H1 (cell line): ENCODE measurements around the gene GPHA2. TPM values are rescaled to one million over a fixed set of nuclear protein-coding genes. Genes with fewer than 3 reads are reported as not detected.

Experiments
- CREB1 ChIP-seq: IDR thresholded peaks from 2 replicates; pipeline ENCODE4 v1.6.1; 2012; ENCODE audit warnings: inconsistent platforms
- EP300 ChIP-seq, 2 experiments: IDR thresholded peaks; 1 replicate in 1 of 2; 2 replicates in 1 of 2; pipeline ENCODE4 v1.6.1; 2011 to 2012; ENCODE audit warnings: low read depth in 2 of 2, low read length in 2 of 2, mild to moderate bottlenecking in 2 of 2, borderline replicate concordance in 1 of 2, inconsistent platforms in 1 of 2, moderate library complexity in 1 of 2
- RAD21 ChIP-seq, 2 experiments: IDR thresholded peaks in 1 of 2; conservative IDR thresholded peaks in 1 of 2; 2 replicates each; pipeline ENCODE4 v1.6.1; 2011; ENCODE audit warnings: low read depth in 2 of 2, low read length in 2 of 2, improper control_type of control experiment in 1 of 2, inconsistent platforms in 1 of 2, mild to moderate bottlenecking in 1 of 2, moderate library complexity in 1 of 2
- SIN3A ChIP-seq, 2 experiments: IDR thresholded peaks in 1 of 2; conservative IDR thresholded peaks in 1 of 2; 2 replicates each; pipeline ENCODE4 v1.6.1; 2011 to 2012; ENCODE audit warnings: low read length in 2 of 2, improper control_type of control experiment in 1 of 2, low read depth in 1 of 2, mild to moderate bottlenecking in 1 of 2
- SRF ChIP-seq: IDR thresholded peaks from 2 replicates; pipeline ENCODE4 v1.6.1; 2011; ENCODE audit warnings: mild to moderate bottlenecking, low read depth, low read length, moderate library complexity
- SUZ12 ChIP-seq: fragments of 200-600 bp; sonication (generic); IDR thresholded peaks from 2 replicates; pipeline ENCODE4 v1.6.1; 2012; ENCODE audit warnings: mild to moderate bottlenecking, inconsistent platforms, low read length, moderate library complexity, mixed read lengths
- TBP ChIP-seq: IDR thresholded peaks from 2 replicates; pipeline ENCODE4 v1.6.1; 2011; ENCODE audit warnings: low read depth, low read length, improper control_type of control experiment
- TEAD4 ChIP-seq: IDR thresholded peaks from 2 replicates; pipeline ENCODE4 v1.6.1; 2012; ENCODE audit warnings: low read depth, low read length, inconsistent platforms, mixed read lengths
- ZNF274 ChIP-seq: IDR thresholded peaks from 2 replicates; pipeline ENCODE4 v1.7.0; 2012; ENCODE audit warnings: low read length, borderline replicate concordance; ENCODE audit errors: extremely low read depth
- polyA plus RNA-seq, 7 experiments: library from polyadenylated mRNA; depleted of rRNA in 3 of 7; stranded (reverse) in 5 of 7; unstranded in 2 of 7; fragments of >200 nt in 5 of 7; fragments of 200-250 nt in 2 of 7; gene quantifications; 1 replicate in 5 of 7; 2 replicates in 1 of 7; 4 replicates in 1 of 7; pipeline versions ENCODE4 v1.2.1 to v1.2.3, GENCODE V29; 2011 to 2013; ENCODE audit warnings: missing spikeins in 2 of 7, mixed read lengths in 2 of 7
- total RNA-seq: library from RNA; stranded (reverse); fragmentation: NEBNext Ultra II Directional; extraction: Animal tissue kit (Norgen Biotek cat#: 25700); gene quantifications from 2 replicates; pipeline ENCODE4 v1.2.1, GENCODE V29; 2021
- TF ChIP-seq, protein P1 (sequence below): IDR thresholded peaks from 2 replicates; pipeline ENCODE4 v1.6.1; 2011; ENCODE audit warnings: low read length, improper control_type of control experiment

GPHA2 gene
- total and polyA plus RNA-seq, 2 of the 8 experiments (the other 6 are each of a cell fraction or from before 2014, with no cell fraction given), result 0.97 to 4.4 TPM

DNA sequence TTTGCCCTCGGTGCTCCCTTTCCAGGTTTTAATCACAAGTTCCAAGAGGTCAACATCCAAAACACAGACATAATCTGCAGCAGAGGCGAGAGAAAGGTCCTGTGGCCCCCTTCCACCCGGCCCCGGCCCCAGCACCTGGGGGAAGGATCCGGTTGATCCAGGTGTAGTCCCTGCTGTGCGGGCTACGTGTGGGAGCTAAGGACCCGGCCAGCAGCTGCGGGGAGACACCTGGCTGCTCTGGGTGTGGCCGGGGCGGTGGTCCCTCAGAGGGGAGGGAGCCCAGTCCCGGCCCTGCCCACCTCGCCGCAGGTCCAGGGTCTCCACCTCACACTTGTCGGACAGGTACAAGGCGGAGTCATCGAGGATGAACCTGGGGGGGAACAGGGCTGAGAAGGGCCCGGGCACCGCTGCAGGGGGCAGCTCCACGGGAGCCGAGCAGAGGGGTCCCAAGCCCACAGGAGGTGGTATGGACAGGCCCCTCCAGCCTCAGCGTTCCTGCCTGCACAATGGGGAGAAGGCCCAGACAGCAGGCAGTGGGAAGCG lies 32.3 kb downstream of the GPHA2 start (continued):
- TF ChIP-seq, protein P1, sequence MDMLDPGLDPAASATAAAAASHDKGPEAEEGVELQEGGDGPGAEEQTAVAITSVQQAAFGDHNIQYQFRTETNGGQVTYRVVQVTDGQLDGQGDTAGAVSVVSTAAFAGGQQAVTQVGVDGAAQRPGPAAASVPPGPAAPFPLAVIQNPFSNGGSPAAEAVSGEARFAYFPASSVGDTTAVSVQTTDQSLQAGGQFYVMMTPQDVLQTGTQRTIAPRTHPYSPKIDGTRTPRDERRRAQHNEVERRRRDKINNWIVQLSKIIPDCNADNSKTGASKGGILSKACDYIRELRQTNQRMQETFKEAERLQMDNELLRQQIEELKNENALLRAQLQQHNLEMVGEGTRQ, result no peak
- TF ChIP-seq SRF (no peak), EP300 (IDR thresholded peaks at IDR 0.05; ENCODE audit: borderline replicate concordance in 1 of 2, low read depth in 2 of 2, low read length in 2 of 2) (no peak), SUZ12 (no peak), RAD21 (IDR thresholded peaks at IDR 0.05 in 1 of 2, conservative IDR thresholded peaks at IDR 0.05 in 1 of 2; ENCODE audit: low read depth in 2 of 2, low read length in 2 of 2) (no peak), ZNF274 (no peak), SIN3A (conservative IDR thresholded peaks at IDR 0.05 in 1 of 2, IDR thresholded peaks at IDR 0.05 in 1 of 2; ENCODE audit: low read depth in 1 of 2, low read length in 2 of 2) (no peak), CREB1 (no peak), TEAD4 (no peak), TBP (no peak)
